Ascending aorta (tissue), 2 donors: ENCODE data around the gene OGFOD2. TPM values are rescaled to one million over a fixed set of nuclear protein-coding genes. Genes with fewer than 3 reads are reported as not detected.

Experiments
- DNase-seq, 2 donors: peaks; one replicate each; pipeline ENCODE4 v3.0.0-alpha.2; 2019; ENCODE audit warnings: low spot score in 2 of 2
- H3K27ac ChIP-seq, 2 donors: fragments of 200-600 bp; sonication (generic); one replicate each; pipeline ENCODE4 v1.5.1; 2016 to 2017; ENCODE audit warnings: mild to moderate bottlenecking in 1 of 2
- H3K27me3 ChIP-seq: fragments of 200-600 bp; sonication (generic); one replicate; pipeline ENCODE4 v1.5.1; 2017
- H3K36me3 ChIP-seq, 2 donors: fragments of 200-600 bp; sonication (generic); one replicate each; pipeline ENCODE4 v1.5.1; 2016
- H3K4me1 ChIP-seq, 2 donors: fragments of 200-600 bp; sonication (generic); one replicate each; pipeline ENCODE4 v1.5.1; 2016 to 2017; ENCODE audit warnings: mild to moderate bottlenecking in 1 of 2
- H3K4me3 ChIP-seq, 2 donors: fragments of 200-600 bp; sonication (generic); one replicate each; pipeline ENCODE4 v1.5.1; 2016 to 2017; ENCODE audit warnings: mild to moderate bottlenecking in 1 of 2
- H3K9me3 ChIP-seq, 2 donors: fragments of 200-600 bp; sonication (generic); one replicate each; pipeline ENCODE4 v1.5.1; 2016
- CTCF ChIP-seq, 3 experiments: fragments of 200-600 bp in 2 of 3; fragments of 450-650 bp in 1 of 3; sonication (generic) in 2 of 3; IDR thresholded peaks; one replicate each; pipeline ENCODE4 v1.5.1; 2016 to 2019; ENCODE audit warnings: antibody characterized with exemption in 3 of 3, mild to moderate bottlenecking in 1 of 3, moderate library complexity in 1 of 3
- intact Hi-C: fragments of 100-400 bp; cut with DNase I; formaldehyde crosslinking; loops from one replicate; pipeline ENCODE4 v1.15.1; 2023
- total RNA-seq: library from RNA; depleted of rRNA; stranded (reverse); fragments of >200 nt; gene quantifications from one replicate; pipeline ENCODE4 v1.1.0, GENCODE V29; 2016

The OGFOD2 gene
- total RNA-seq, 1 donor from 2014 or later: 19.6 TPM

- Histone ChIP-seq H3K4me3 (no peak overlapping the region), H3K4me1 (no peaks in the 10 kb centered on the region), H3K27me3 (no peaks in the 10 kb centered on the region), H3K36me3 (no peaks in the 10 kb centered on the region), H3K27ac (no peak overlapping the region), H3K9me3 (no peaks in the 10 kb centered on the region)
- intact Hi-C loops: no loop called here
- TF ChIP-seq CTCF (IDR thresholded peaks at IDR 0.05): no peak
- DNase-seq: no peak
Measured at GRCh38 chr12:123021688-123022604, 46.9 kb downstream of the OGFOD2 start.

GRCh38 chr12:123022846-123023245 is 47.8 kb downstream of the OGFOD2 start:
- no peaks in the 10 kb centered on the region for H3K9me3 ChIP-seq
- H3K27ac ChIP-seq: no peak overlapping the region
- no peak for TF ChIP-seq CTCF (IDR thresholded peaks at IDR 0.05)

GRCh38 chr12:123024819-123025391 is 49.9 kb downstream of the OGFOD2 start:
- DNase-seq: no peak
- Histone ChIP-seq H3K27me3 (no peaks in the 10 kb centered on the region), H3K27ac (no peak overlapping the region), H3K4me1 (no peaks in the 10 kb centered on the region), H3K4me3 (no peak overlapping the region), H3K36me3 (no peaks in the 10 kb centered on the region), H3K9me3 (no peaks in the 10 kb centered on the region)
- TF ChIP-seq CTCF (IDR thresholded peaks at IDR 0.05): no peak
- intact Hi-C loops: no loop called here

More at GRCh38 chr12:123022846-123023245, 47.8 kb downstream of the OGFOD2 start:
- no peak for DNase-seq
- intact Hi-C loops: no loop called here
- H3K27me3 ChIP-seq: no peaks in the 10 kb centered on the region
- H3K4me1 ChIP-seq: no peaks in the 10 kb centered on the region
- no peaks in the 10 kb centered on the region for H3K36me3 ChIP-seq
- H3K4me3 ChIP-seq: no peak overlapping the region

- intact Hi-C loops: no loop called here
- DNase-seq: no peak
- no peak for TF ChIP-seq CTCF (IDR thresholded peaks at IDR 0.05)
Measured at GRCh38 chr12:123026094-123026853, 51.2 kb downstream of the OGFOD2 start.

GRCh38 chr12:123027726-123028445 is 52.8 kb downstream of the OGFOD2 start:
- H3K9me3 ChIP-seq: no peaks in the 10 kb centered on the region
- H3K27ac ChIP-seq: no peak overlapping the region
- no peak for DNase-seq
- H3K4me1 ChIP-seq: no peaks in the 10 kb centered on the region
- intact Hi-C loops: no loop called here
- no peak overlapping the region for H3K4me3 ChIP-seq
- H3K27me3 ChIP-seq: no peaks in the 10 kb centered on the region
- TF ChIP-seq CTCF (IDR thresholded peaks at IDR 0.05): no peak
- peaks cover 4 to 8% of the 10 kb centered on the region in 2 donors for H3K36me3 ChIP-seq

More at GRCh38 chr12:123026094-123026853, 51.2 kb downstream of the OGFOD2 start:
- H3K4me1 ChIP-seq: no peaks in the 10 kb centered on the region
- H3K4me3 ChIP-seq: no peak overlapping the region
- H3K36me3 ChIP-seq: peaks cover 0 to 4% of the 10 kb centered on the region in 2 donors
- H3K9me3 ChIP-seq: no peaks in the 10 kb centered on the region
- H3K27ac ChIP-seq: no peak overlapping the region
- no peaks in the 10 kb centered on the region for H3K27me3 ChIP-seq
